Osteoblast (primary cell): ENCODE data around the gene COL23A1. TPM values are rescaled to one million over a fixed set of nuclear protein-coding genes. Genes with fewer than 3 reads are reported as not detected.
A peak's percentile ranks its signal among the peaks of the same experiment; 100 is the strongest.

ENCODE experiments used
- DNase-seq: peaks from one replicate; pipeline ENCODE4 v3.0.0; 2011; ENCODE audit warnings: low spot score, mixed read lengths; ENCODE audit not compliant: insufficient read length; ENCODE audit errors: missing footprints
- H2AFZ ChIP-seq: 2 replicates; pipeline ENCODE4 v1.6.0; 2011; ENCODE audit warnings: mild to moderate bottlenecking, low read length
- H3K27ac ChIP-seq: 2 replicates; pipeline ENCODE4 v1.5.1; 2011; ENCODE audit warnings: mild to moderate bottlenecking, low read depth, low read length, moderate library complexity
- H3K27me3 ChIP-seq: 2 replicates; pipeline ENCODE4 v1.6.0; 2012; ENCODE audit warnings: mild to moderate bottlenecking, control low read depth, inconsistent platforms, low read length, moderate library complexity; ENCODE audit not compliant: insufficient read depth
- H3K36me3 ChIP-seq: 2 replicates; pipeline ENCODE4 v1.5.1; 2011; ENCODE audit warnings: mild to moderate bottlenecking, low read length, control low read depth, moderate library complexity; ENCODE audit not compliant: insufficient read depth
- H3K4me1 ChIP-seq: 2 replicates; pipeline ENCODE4 v1.5.1; 2011; ENCODE audit warnings: mild to moderate bottlenecking, low read length, control low read depth, moderate library complexity; ENCODE audit not compliant: insufficient read depth
- H3K4me2 ChIP-seq: 2 replicates; pipeline ENCODE4 v1.6.0; 2011; ENCODE audit warnings: mild to moderate bottlenecking, low read length; ENCODE audit not compliant: insufficient read depth
- H3K4me3 ChIP-seq: fragments of 200-600 bp; sonication (generic); 3 replicates; pipeline ENCODE4 v1.5.1; 2012; ENCODE audit warnings: mild to moderate bottlenecking, low read length, inconsistent platforms; ENCODE audit not compliant: insufficient read depth
- H3K79me2 ChIP-seq: 2 replicates; pipeline ENCODE4 v1.6.0; 2012; ENCODE audit warnings: mild to moderate bottlenecking, low read length, control low read depth, inconsistent platforms; ENCODE audit not compliant: insufficient read depth
- H3K9me3 ChIP-seq: 2 replicates; pipeline ENCODE4 v1.5.1; 2011; ENCODE audit warnings: low read depth, low read length, control low read depth
- H4K20me1 ChIP-seq: 2 replicates; pipeline ENCODE4 v1.6.0; 2012; ENCODE audit warnings: mild to moderate bottlenecking, low read length, control low read depth; ENCODE audit not compliant: insufficient read depth
- total RNA-seq: library from RNA; depleted of rRNA; stranded (reverse); fragments of >200 nt; gene quantifications from 2 replicates; pipeline ENCODE4 v1.2.3, GENCODE V29; 2012
- TF ChIP-seq, protein P1 (sequence below): IDR thresholded peaks from 2 replicates; pipeline ENCODE4 v1.5.1; 2011; ENCODE audit warnings: mild to moderate bottlenecking, low read depth, low read length, moderate library complexity; ENCODE audit errors: extremely low read depth

COL23A1 gene
- total RNA-seq, 1 donor = under 0.01 TPM

GRCh38 chr5:178314061-178314660, 276.0 kb downstream of the COL23A1 start:
- H3K36me3 ChIP-seq = no peaks in the 10 kb centered on the region
- no peak overlapping the region for H3K27ac ChIP-seq
- H3K4me3 ChIP-seq = no peak overlapping the region
- H2AFZ ChIP-seq = no peak overlapping the region
- H3K79me2 ChIP-seq = no peaks in the 10 kb centered on the region
- TF ChIP-seq, protein P1, sequence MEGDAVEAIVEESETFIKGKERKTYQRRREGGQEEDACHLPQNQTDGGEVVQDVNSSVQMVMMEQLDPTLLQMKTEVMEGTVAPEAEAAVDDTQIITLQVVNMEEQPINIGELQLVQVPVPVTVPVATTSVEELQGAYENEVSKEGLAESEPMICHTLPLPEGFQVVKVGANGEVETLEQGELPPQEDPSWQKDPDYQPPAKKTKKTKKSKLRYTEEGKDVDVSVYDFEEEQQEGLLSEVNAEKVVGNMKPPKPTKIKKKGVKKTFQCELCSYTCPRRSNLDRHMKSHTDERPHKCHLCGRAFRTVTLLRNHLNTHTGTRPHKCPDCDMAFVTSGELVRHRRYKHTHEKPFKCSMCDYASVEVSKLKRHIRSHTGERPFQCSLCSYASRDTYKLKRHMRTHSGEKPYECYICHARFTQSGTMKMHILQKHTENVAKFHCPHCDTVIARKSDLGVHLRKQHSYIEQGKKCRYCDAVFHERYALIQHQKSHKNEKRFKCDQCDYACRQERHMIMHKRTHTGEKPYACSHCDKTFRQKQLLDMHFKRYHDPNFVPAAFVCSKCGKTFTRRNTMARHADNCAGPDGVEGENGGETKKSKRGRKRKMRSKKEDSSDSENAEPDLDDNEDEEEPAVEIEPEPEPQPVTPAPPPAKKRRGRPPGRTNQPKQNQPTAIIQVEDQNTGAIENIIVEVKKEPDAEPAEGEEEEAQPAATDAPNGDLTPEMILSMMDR = no peak
- no peaks in the 10 kb centered on the region for H4K20me1 ChIP-seq
- no peaks in the 10 kb centered on the region for H3K27me3 ChIP-seq
- H3K4me2 ChIP-seq = no peak overlapping the region
- no peaks in the 10 kb centered on the region for H3K9me3 ChIP-seq
- H3K4me1 ChIP-seq = no peaks in the 10 kb centered on the region
- DNase-seq = no peak

DNA sequence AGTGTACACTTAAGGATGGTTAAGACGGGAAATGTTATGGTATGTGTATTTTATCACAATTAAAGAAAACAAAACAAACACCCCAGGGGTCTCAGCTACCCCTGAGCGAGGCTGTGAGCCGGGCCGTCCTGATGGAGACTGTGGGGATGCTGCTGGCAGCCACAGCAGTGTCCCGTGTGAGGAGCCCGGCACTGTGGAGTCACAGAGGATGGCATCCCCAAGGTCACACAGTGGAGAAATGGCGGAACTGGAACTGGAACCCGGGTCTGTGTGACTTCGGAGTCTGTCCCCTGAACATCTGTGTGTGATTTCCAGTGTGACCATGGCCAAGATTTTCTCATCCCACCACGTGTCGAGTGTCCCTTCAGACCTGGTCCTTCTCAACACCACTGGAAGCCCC, 276.9 kb downstream of the COL23A1 start:
- Histone ChIP-seq H3K9me3 (no peaks in the 10 kb centered on the region), H3K27ac (no peak overlapping the region), H3K79me2 (no peaks in the 10 kb centered on the region), H4K20me1 (no peaks in the 10 kb centered on the region), H3K27me3 (no peaks in the 10 kb centered on the region), H2AFZ (no peak overlapping the region), H3K4me2 (no peak overlapping the region), H3K36me3 (no peaks in the 10 kb centered on the region), H3K4me3 (no peak overlapping the region), H3K4me1 (no peaks in the 10 kb centered on the region)
- TF ChIP-seq, protein P1 = no peak
- DNase-seq = no peak

DNA sequence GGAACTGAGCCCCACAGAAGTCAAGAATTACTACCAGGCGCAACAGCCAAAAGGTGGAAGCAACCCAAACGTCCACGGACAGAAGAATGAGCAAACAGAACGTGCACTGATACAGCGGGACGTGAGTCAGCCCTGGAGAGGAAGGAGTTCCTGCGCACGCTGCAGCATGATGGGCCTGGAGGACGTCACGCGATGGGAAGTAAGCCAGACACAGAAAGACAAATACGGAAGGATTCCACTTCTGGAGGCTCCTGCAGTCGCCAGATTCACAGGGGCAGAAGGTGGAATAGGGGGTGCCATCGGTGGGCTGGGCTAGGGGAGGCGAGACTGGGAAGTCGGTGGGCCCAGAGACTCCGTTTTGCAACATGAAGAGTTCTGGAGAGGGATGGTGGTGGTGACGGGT, 277.3 kb downstream of the COL23A1 start:
- no peak for DNase-seq
- Histone ChIP-seq H4K20me1 (no peaks in the 10 kb centered on the region), H3K4me2 (no peak overlapping the region), H3K4me1 (no peaks in the 10 kb centered on the region), H3K4me3 (no peak overlapping the region), H3K79me2 (no peaks in the 10 kb centered on the region), H2AFZ (no peak overlapping the region), H3K27me3 (no peaks in the 10 kb centered on the region), H3K9me3 (no peaks in the 10 kb centered on the region), H3K27ac (no peak overlapping the region), H3K36me3 (no peaks in the 10 kb centered on the region)
- TF ChIP-seq, protein P1 = no peak

DNA sequence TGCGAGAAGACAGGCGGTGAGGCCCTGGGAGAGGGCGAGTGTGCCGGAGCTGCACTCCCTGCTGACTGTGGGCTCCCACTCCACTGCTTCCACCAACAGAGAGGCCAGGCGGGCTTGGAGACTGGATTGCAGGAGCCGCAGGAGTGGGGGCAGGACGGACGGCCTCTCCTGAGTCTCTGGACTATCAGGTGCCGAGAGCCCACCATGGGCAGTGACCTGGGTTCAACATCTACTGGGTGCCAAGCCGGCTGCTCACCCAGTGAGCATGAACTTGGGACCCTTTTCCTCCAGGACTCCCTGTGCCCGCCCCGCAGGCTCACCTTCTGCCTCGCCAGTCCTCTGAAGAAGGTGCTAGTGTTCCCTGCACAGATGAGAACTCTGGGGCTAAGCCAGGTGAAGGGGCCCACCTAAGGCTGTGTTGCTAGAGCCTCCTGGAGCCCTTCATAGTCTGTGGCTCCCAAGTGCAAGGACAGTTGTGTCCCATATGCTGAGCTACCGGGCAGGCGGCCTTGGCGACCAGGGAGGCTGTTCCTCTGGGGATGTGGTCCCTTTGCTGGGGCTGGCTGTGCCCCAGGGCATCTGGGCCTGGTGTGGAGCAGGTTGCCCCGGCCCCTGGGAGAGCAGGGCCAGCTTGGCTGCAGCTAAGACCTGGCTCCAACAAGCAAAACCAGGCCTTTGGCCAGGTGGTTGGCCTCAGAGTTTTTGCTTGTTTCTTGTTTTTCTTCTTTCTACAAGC, 279.9 kb downstream of the COL23A1 start:
- Histone ChIP-seq H3K27me3 (no peaks in the 10 kb centered on the region), H3K9me3 (no peaks in the 10 kb centered on the region), H3K4me3 (no peak overlapping the region), H3K36me3 (no peaks in the 10 kb centered on the region), H2AFZ (no peak overlapping the region), H4K20me1 (no peaks in the 10 kb centered on the region), H3K4me1 (no peaks in the 10 kb centered on the region), H3K79me2 (no peaks in the 10 kb centered on the region), H3K27ac (no peak overlapping the region), H3K4me2 (no peak overlapping the region)
- DNase-seq = peak; percentile 78
- TF ChIP-seq, protein P1 = no peak
